Endothelial cell of umbilical vein (primary cell): ENCODE measurements around the gene SH3BGRL2.

Experiments
- POLR2A ChIP-seq: IDR thresholded peaks from 2 replicates; pipeline ENCODE4 v1.6.1; 2012; ENCODE audit warnings: low read depth, mild to moderate bottlenecking, control low read depth, low read length
- POLR2AphosphoS5 ChIP-seq: IDR thresholded peaks from 2 replicates; pipeline ENCODE4 v1.6.1; 2012; ENCODE audit warnings: low read depth, mild to moderate bottlenecking, control low read depth, low read length, moderate library complexity; ENCODE audit not compliant: insufficient read depth
- TF ChIP-seq, protein P1 (sequence below), 2 donors: IDR thresholded peaks; 1 replicate in 1 of 2; 2 replicates in 1 of 2; pipeline ENCODE4 v1.5.1; 2011; ENCODE audit warnings: low read length in 2 of 2, mild to moderate bottlenecking in 2 of 2, moderate library complexity in 2 of 2, control low read depth in 1 of 2, inconsistent platforms in 1 of 2, low read depth in 1 of 2; ENCODE audit not compliant: insufficient read depth in 1 of 2; ENCODE audit errors: extremely low read depth in 1 of 2
- TF ChIP-seq, protein P2 (sequence below): IDR thresholded peaks from 2 replicates; pipeline ENCODE4 v1.6.1; 2011; ENCODE audit not compliant: insufficient read depth, insufficient read length

DNA sequence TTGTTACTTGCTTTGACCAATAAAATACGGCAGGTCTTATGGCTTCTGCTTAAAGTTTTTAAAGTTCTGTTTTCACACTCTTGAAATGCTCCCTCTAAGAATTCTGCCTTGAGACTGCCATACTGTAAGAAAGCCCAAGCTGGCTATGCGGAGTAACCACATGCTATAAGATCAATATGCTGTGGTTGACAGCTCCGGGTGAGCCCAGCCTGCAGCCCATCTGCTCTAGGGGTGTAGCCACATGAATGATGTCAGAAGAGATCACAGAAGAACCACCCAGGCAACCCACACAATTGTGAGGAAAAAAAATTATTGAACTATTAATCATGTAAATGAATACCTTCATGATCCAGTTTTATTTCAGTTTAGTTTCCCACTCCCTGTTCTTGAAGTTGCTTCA lies 26.1 kb upstream of the SH3BGRL2 start:
- TF ChIP-seq, protein P1, sequence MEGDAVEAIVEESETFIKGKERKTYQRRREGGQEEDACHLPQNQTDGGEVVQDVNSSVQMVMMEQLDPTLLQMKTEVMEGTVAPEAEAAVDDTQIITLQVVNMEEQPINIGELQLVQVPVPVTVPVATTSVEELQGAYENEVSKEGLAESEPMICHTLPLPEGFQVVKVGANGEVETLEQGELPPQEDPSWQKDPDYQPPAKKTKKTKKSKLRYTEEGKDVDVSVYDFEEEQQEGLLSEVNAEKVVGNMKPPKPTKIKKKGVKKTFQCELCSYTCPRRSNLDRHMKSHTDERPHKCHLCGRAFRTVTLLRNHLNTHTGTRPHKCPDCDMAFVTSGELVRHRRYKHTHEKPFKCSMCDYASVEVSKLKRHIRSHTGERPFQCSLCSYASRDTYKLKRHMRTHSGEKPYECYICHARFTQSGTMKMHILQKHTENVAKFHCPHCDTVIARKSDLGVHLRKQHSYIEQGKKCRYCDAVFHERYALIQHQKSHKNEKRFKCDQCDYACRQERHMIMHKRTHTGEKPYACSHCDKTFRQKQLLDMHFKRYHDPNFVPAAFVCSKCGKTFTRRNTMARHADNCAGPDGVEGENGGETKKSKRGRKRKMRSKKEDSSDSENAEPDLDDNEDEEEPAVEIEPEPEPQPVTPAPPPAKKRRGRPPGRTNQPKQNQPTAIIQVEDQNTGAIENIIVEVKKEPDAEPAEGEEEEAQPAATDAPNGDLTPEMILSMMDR (IDR thresholded peaks at IDR 0.05; ENCODE audit: extremely low read depth in 1 of 2, insufficient read depth in 1 of 2, low read depth in 1 of 2, low read length in 2 of 2), result no peak
- TF ChIP-seq POLR2AphosphoS5 (no peak), POLR2A (no peak)
- TF ChIP-seq, protein P2, sequence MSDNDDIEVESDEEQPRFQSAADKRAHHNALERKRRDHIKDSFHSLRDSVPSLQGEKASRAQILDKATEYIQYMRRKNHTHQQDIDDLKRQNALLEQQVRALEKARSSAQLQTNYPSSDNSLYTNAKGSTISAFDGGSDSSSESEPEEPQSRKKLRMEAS, result no peak
